Thyroid gland (tissue), 4 donors: Measurements from ENCODE around the gene ZBTB44.

Source experiments
- CTCF ChIP-seq, 6 experiments: fragments of 200-600 bp in 3 of 6; fragments of 450-650 bp in 3 of 6; sonication (generic) in 3 of 6; IDR thresholded peaks; one replicate each; pipeline ENCODE4 v1.5.1; 2016 to 2019; ENCODE audit warnings: antibody characterized with exemption in 6 of 6, mild to moderate bottlenecking in 2 of 6, inconsistent platforms in 1 of 6, moderate library complexity in 1 of 6
- POLR2A ChIP-seq, 2 donors: fragments of 450-650 bp; IDR thresholded peaks; one replicate each; pipeline ENCODE4 v1.6.1; 2017; ENCODE audit warnings: antibody characterized with exemption in 2 of 2, mild to moderate bottlenecking in 2 of 2, moderate library complexity in 1 of 2

- TF ChIP-seq POLR2A (IDR thresholded peaks at IDR 0.05) (no peak), CTCF (IDR thresholded peaks at IDR 0.05) (no peak)
Measured at GRCh38 chr11:130261571-130261970, 53.1 kb downstream of the ZBTB44 start.
